K562 (cell line): Measurements from ENCODE around the gene PIK3R6. TPM values are rescaled to one million over a fixed set of nuclear protein-coding genes. Genes with fewer than 3 reads are reported as not detected.

ENCODE experiments used
- ARHGAP35 ChIP-seq: fragments of 450-650 bp; IDR thresholded peaks from 2 replicates; pipeline ENCODE4 v1.6.1; 2018; ENCODE audit not compliant: partially characterized antibody
- BMI1 ChIP-seq: fragments of 150-350 bp; IDR thresholded peaks from 2 replicates; pipeline ENCODE4 v1.6.1; 2014; ENCODE audit warnings: low read length
- CHCHD3 ChIP-seq: fragments of 250-450 bp; sonication (Bioruptor Pico); IDR thresholded peaks from 2 replicates; pipeline ENCODE4 v2.1.2; 2022; ENCODE audit warnings: mild to moderate bottlenecking
- NR2C1 ChIP-seq, 2 experiments: fragments of 450-650 bp; IDR thresholded peaks; 2 replicates each; pipeline ENCODE4 v1.6.1; 2017; ENCODE audit warnings: mild to moderate bottlenecking in 2 of 2, antibody characterized with exemption in 1 of 2, inconsistent platforms in 1 of 2, missing compliant biosample characterization in 1 of 2, missing genetic modification characterization in 1 of 2
- POLR2A ChIP-seq: fragments of 450-650 bp; conservative IDR thresholded peaks from 2 replicates; pipeline ENCODE4 v1.6.1; 2016
- RAD51 ChIP-seq: fragments of 450-650 bp; IDR thresholded peaks from 2 replicates; pipeline ENCODE4 v1.7.1; 2016; ENCODE audit warnings: low read depth, mild to moderate bottlenecking, borderline replicate concordance
- RBM34 ChIP-seq: fragments of 200-400 bp; formaldehyde crosslinking; IDR thresholded peaks from 2 replicates; pipeline ENCODE4 v1.6.1; 2018; ENCODE audit warnings: low read length, borderline replicate concordance; ENCODE audit not compliant: insufficient read depth
- TAF9B ChIP-seq: fragments of 450-650 bp; IDR thresholded peaks from 2 replicates; pipeline ENCODE4 v1.6.1; 2018; ENCODE audit warnings: mild to moderate bottlenecking; ENCODE audit not compliant: partially characterized antibody
- ZFP30 ChIP-seq: fragments of 250-450 bp; sonication (Bioruptor Pico); IDR thresholded peaks from 2 replicates; pipeline ENCODE4 v1.8.0; 2022; ENCODE audit warnings: moderate library complexity, mild to moderate bottlenecking, inconsistent platforms, borderline replicate concordance
- ZNF217 ChIP-seq: sonication (generic); formaldehyde crosslinking; IDR thresholded peaks from 2 replicates; pipeline ENCODE4 v1.8.0; 2022; ENCODE audit warnings: mild to moderate bottlenecking, missing genetic modification reagents
- ZNF407 ChIP-seq: fragments of 450-650 bp; IDR thresholded peaks from 2 replicates; pipeline ENCODE4 v1.6.1; 2016; ENCODE audit warnings: low read depth
- ZNF644 ChIP-seq: fragments of 200-800 bp; sonication (Bioruptor generic); IDR thresholded peaks from 2 replicates; pipeline ENCODE4 v1.6.1; 2016; ENCODE audit warnings: low read depth, missing genetic modification characterization, missing compliant biosample characterization
- ZSCAN32 ChIP-seq: fragments of 450-650 bp; formaldehyde crosslinking; IDR thresholded peaks from 2 replicates; pipeline ENCODE4 v1.4.0; 2020; ENCODE audit warnings: mild to moderate bottlenecking, moderate library complexity
- polyA plus RNA-seq, 8 experiments: library from polyadenylated mRNA; depleted of rRNA in 4 of 8; stranded (reverse) in 5 of 8; unstranded in 3 of 8; fragments of >200 nt; fragmentation: Nextera tagmentation in 2 of 8; fragmentation: Illumina TruSeq in 1 of 8; extraction: Ambion mirVana in 2 of 8; extraction: Trizol in 1 of 8; gene quantifications; 2 replicates each; pipeline versions ENCODE4 v1.2.1 to v1.2.3, GENCODE V29; 2011 to 2014; ENCODE audit warnings: inconsistent platforms in 1 of 8, missing spikeins in 1 of 8
- total RNA-seq, 7 experiments: library from RNA; depleted of rRNA in 6 of 7; stranded (reverse); fragments of >200 nt in 6 of 7; fragmentation: Illumina TruSeq in 2 of 7; extraction: Trizol in 2 of 7; gene quantifications; 2 replicates each; pipeline versions ENCODE4 v1.2.1 to v1.2.3, GENCODE V29; 2011 to 2021; ENCODE audit warnings: low replicate concordance in 1 of 7
- TF ChIP-seq, protein P1 (sequence below): sonication (generic); formaldehyde crosslinking; IDR thresholded peaks from 2 replicates; pipeline ENCODE4 v1.8.1; 2023; ENCODE audit warnings: mild to moderate bottlenecking, missing genetic modification reagents
- TF ChIP-seq, protein P2 (sequence below), 2 experiments: fragments of 450-650 bp; IDR thresholded peaks; 2 replicates each; pipeline ENCODE4 v1.6.1; 2018; ENCODE audit warnings: mild to moderate bottlenecking in 2 of 2, low read depth in 1 of 2; ENCODE audit not compliant: partially characterized antibody in 2 of 2

The PIK3R6 gene
- total and polyA plus RNA-seq, 9 of the 15 experiments (the other 6 are each of a cell fraction or from before 2014, with no cell fraction given): 0.04 TPM; not detected in 8

DNA sequence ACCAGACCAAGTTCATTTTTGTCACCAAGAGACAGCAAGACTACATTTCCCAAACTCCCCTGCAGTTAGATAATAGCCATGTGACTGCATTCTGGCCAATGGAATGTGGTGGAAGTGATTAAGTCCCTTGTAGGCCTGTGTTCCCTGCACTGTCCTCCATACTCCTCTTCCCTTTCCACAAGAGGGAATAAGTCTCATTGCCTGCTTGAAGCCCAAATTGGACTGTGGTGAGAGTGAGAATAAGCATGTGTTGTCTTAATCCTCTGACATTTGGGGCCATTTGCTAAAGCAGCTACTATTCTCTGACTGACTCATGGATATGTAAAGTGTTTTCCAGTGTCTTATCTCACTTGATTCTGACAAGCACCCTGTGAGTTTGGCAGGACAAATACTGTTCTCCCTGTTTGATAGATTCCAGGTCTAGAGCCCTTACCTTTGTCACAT, 20.7 kb downstream of the PIK3R6 start (continued):
- TF ChIP-seq ARHGAP35: no peak
- no peak for TF ChIP-seq ZNF644 (tag)
- no peak for TF ChIP-seq ZNF217 (CRISPR knock-in tag)
- TF ChIP-seq NR2C1 (IDR thresholded peaks at IDR 0.05): no peak
- no peak for TF ChIP-seq NR2C1 (tag; IDR thresholded peaks at IDR 0.05)
- TF ChIP-seq, protein P1, sequence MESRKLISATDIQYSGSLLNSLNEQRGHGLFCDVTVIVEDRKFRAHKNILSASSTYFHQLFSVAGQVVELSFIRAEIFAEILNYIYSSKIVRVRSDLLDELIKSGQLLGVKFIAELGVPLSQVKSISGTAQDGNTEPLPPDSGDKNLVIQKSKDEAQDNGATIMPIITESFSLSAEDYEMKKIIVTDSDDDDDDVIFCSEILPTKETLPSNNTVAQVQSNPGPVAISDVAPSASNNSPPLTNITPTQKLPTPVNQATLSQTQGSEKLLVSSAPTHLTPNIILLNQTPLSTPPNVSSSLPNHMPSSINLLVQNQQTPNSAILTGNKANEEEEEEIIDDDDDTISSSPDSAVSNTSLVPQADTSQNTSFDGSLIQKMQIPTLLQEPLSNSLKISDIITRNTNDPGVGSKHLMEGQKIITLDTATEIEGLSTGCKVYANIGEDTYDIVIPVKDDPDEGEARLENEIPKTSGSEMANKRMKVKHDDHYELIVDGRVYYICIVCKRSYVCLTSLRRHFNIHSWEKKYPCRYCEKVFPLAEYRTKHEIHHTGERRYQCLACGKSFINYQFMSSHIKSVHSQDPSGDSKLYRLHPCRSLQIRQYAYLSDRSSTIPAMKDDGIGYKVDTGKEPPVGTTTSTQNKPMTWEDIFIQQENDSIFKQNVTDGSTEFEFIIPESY (CRISPR knock-in tag): no peak
- no peak for TF ChIP-seq RBM34
- TF ChIP-seq ZFP30 (CRISPR knock-in tag): no peak
- no peak for TF ChIP-seq POLR2A
- TF ChIP-seq ZSCAN32 (CRISPR knock-in tag): no peak
- TF ChIP-seq TAF9B: no peak
- TF ChIP-seq, protein P2, sequence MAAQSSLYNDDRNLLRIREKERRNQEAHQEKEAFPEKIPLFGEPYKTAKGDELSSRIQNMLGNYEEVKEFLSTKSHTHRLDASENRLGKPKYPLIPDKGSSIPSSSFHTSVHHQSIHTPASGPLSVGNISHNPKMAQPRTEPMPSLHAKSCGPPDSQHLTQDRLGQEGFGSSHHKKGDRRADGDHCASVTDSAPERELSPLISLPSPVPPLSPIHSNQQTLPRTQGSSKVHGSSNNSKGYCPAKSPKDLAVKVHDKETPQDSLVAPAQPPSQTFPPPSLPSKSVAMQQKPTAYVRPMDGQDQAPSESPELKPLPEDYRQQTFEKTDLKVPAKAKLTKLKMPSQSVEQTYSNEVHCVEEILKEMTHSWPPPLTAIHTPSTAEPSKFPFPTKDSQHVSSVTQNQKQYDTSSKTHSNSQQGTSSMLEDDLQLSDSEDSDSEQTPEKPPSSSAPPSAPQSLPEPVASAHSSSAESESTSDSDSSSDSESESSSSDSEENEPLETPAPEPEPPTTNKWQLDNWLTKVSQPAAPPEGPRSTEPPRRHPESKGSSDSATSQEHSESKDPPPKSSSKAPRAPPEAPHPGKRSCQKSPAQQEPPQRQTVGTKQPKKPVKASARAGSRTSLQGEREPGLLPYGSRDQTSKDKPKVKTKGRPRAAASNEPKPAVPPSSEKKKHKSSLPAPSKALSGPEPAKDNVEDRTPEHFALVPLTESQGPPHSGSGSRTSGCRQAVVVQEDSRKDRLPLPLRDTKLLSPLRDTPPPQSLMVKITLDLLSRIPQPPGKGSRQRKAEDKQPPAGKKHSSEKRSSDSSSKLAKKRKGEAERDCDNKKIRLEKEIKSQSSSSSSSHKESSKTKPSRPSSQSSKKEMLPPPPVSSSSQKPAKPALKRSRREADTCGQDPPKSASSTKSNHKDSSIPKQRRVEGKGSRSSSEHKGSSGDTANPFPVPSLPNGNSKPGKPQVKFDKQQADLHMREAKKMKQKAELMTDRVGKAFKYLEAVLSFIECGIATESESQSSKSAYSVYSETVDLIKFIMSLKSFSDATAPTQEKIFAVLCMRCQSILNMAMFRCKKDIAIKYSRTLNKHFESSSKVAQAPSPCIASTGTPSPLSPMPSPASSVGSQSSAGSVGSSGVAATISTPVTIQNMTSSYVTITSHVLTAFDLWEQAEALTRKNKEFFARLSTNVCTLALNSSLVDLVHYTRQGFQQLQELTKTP (IDR thresholded peaks at IDR 0.05; ENCODE audit: low read depth in 1 of 2, partially characterized antibody in 2 of 2): no peak
- TF ChIP-seq BMI1: no peak
- TF ChIP-seq CHCHD3 (CRISPR knock-in tag): no peak
- peak; percentile 76 for TF ChIP-seq RAD51
- no peak for TF ChIP-seq ZNF407
